C4-2B (cell line): ENCODE data around the gene TOMM70.

Experiments used
- H3K27ac ChIP-seq: fragments of 450-650 bp; 2 replicates; pipeline ENCODE4 v1.5.1; 2017
- CTCF ChIP-seq: fragments of 450-650 bp; conservative IDR thresholded peaks from 2 replicates; pipeline ENCODE4 v1.5.1; 2017; ENCODE audit warnings: mild to moderate bottlenecking
- ZFX ChIP-seq: fragments of 450-650 bp; IDR thresholded peaks from 2 replicates; pipeline ENCODE4 v1.6.1; 2017

TOMM70 gene

GRCh38 chr3:100400419-100400779 lies 490 bp downstream of the TOMM70 start:
- H3K27ac ChIP-seq: peak overlapping the region; percentile 94
- TF ChIP-seq CTCF: no peak
- TF ChIP-seq ZFX: no peak

GRCh38 chr3:100399341-100400071 lies 1.4 kb downstream of the TOMM70 start:
- H3K27ac ChIP-seq: peak overlapping the region; percentile 94; the same call in 1 of the 2 replicates
- no peak for TF ChIP-seq CTCF
- TF ChIP-seq ZFX: no peak

- H3K27ac ChIP-seq: no peak overlapping the region
- TF ChIP-seq ZFX: no peak
- TF ChIP-seq CTCF: no peak
These were observed 3.9 kb downstream of the TOMM70 start for GRCh38 chr3:100396967-100397366.

GRCh38 chr3:100395679-100396431 lies 5.0 kb downstream of the TOMM70 start:
- TF ChIP-seq ZFX (no peak), CTCF (no peak)
- H3K27ac ChIP-seq: no peak overlapping the region

GRCh38 chr3:100389025-100389424 lies 11.9 kb downstream of the TOMM70 start:
- TF ChIP-seq ZFX: no peak
- TF ChIP-seq CTCF: no peak
- no peak overlapping the region for H3K27ac ChIP-seq

GRCh38 chr3:100386437-100387074 lies 14.3 kb downstream of the TOMM70 start:
- H3K27ac ChIP-seq: no peak overlapping the region
- TF ChIP-seq CTCF: no peak
- no peak for TF ChIP-seq ZFX
